Suppressor macrophage treated with lipopolysaccharide for 1 hour (primary cell): Measurements from ENCODE around the gene TUB.

Experiments used
- DNase-seq, 3 donors: peaks; one replicate each; pipeline ENCODE4 v3.0.0-alpha.2; 2020 to 2022

The TUB gene

GRCh38 chr11:8111636-8112035 lies 30.6 kb downstream of the TUB start:
- DNase-seq: no peak

- no peak for DNase-seq
Observed at GRCh38 chr11:8122173-8122764, 41.3 kb downstream of the TUB start.

GRCh38 chr11:8126649-8127289 lies 45.8 kb downstream of the TUB start:
- no peak for DNase-seq

- no peak for DNase-seq
Observed at GRCh38 chr11:8127447-8127846, 46.4 kb downstream of the TUB start.

- DNase-seq: no peak
Observed at GRCh38 chr11:8138526-8138925, 57.5 kb downstream of the TUB start.

GRCh38 chr11:8149726-8150125 lies 68.7 kb downstream of the TUB start:
- no peak for DNase-seq
